SU-DHL-6 (cell line): ENCODE results near the gene ETFA.

Experiments
- EZH2phosphoT487 ChIP-seq: fragments of 200-600 bp; sonication (generic), shearing (Covaris generic); conservative IDR thresholded peaks from 2 replicates; pipeline ENCODE4 v1.6.1; 2018; ENCODE audit warnings: mild to moderate bottlenecking, antibody characterized with exemption, low read length, moderate library complexity, mixed read lengths
- TF ChIP-seq, protein P1 (sequence below): fragments of 200-600 bp; sonication (generic); IDR thresholded peaks from one replicate; pipeline ENCODE4 v1.5.1; 2017; ENCODE audit warnings: antibody characterized with exemption, mild to moderate bottlenecking, low read length, moderate library complexity; ENCODE audit not compliant: insufficient read depth, poor library complexity, severe bottlenecking

DNA sequence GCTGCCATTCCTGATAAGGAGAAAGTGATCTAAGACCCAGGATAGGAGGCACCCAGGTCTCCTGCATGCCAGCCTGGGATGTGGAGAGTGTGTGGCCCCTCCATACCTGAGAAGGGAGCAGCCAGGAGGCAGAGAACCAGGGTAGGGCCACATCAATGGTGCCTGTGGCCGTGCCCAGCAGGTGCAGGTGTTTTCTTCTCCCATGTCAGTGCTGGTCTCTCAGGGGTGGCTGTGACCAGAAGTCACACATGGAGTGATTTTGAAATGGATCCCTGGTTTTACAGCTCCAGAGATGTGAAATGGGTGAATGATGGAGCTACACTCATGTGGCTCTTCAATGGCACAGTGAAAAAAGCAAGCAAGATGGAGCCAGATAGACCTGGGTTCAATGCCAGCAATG lies 22.0 kb upstream of the ETFA start:
- TF ChIP-seq, protein P1, sequence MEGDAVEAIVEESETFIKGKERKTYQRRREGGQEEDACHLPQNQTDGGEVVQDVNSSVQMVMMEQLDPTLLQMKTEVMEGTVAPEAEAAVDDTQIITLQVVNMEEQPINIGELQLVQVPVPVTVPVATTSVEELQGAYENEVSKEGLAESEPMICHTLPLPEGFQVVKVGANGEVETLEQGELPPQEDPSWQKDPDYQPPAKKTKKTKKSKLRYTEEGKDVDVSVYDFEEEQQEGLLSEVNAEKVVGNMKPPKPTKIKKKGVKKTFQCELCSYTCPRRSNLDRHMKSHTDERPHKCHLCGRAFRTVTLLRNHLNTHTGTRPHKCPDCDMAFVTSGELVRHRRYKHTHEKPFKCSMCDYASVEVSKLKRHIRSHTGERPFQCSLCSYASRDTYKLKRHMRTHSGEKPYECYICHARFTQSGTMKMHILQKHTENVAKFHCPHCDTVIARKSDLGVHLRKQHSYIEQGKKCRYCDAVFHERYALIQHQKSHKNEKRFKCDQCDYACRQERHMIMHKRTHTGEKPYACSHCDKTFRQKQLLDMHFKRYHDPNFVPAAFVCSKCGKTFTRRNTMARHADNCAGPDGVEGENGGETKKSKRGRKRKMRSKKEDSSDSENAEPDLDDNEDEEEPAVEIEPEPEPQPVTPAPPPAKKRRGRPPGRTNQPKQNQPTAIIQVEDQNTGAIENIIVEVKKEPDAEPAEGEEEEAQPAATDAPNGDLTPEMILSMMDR: no peak
- TF ChIP-seq EZH2phosphoT487: no peak
